H4 (cell line): ENCODE data around the gene MAN2A1. TPM values are rescaled to one million over a fixed set of nuclear protein-coding genes. Genes with fewer than 3 reads are reported as not detected.

Experiments
- DNase-seq: peaks from one replicate; pipeline ENCODE4 v3.0.0-alpha.2; 2015; ENCODE audit warnings: low spot score
- total RNA-seq: library from RNA; depleted of rRNA; stranded (reverse); fragments of >200 nt; shearing (Covaris generic); gene quantifications from 2 replicates; pipeline ENCODE4 v1.2.3, GENCODE V29; 2014

MAN2A1 gene
- total RNA-seq, 1 experiment from 2014 or later = 36.9 TPM

GRCh38 chr5:109681763-109682162 is 8.0 kb upstream of the MAN2A1 start:
- DNase-seq = no peak

- peak; percentile 36 for DNase-seq
These were observed 7.3 kb upstream of the MAN2A1 start for GRCh38 chr5:109682383-109682782.

GRCh38 chr5:109685916-109686315 is 3.8 kb upstream of the MAN2A1 start:
- no peak for DNase-seq

GRCh38 chr5:109688630-109688969 is 1.1 kb upstream of the MAN2A1 start:
- peak; percentile 23 for DNase-seq

- DNase-seq = peak; percentile 83
These were observed 572 bp upstream of the MAN2A1 start for GRCh38 chr5:109688970-109689739.

GRCh38 chr5:109690242-109690974 is 681 bp downstream of the MAN2A1 start:
- peak; percentile 23 for DNase-seq

GRCh38 chr5:109690975-109691574 is 1.3 kb downstream of the MAN2A1 start:
- peak; percentile 82 for DNase-seq

GRCh38 chr5:109691996-109692395 is 2.3 kb downstream of the MAN2A1 start:
- no peak for DNase-seq

GRCh38 chr5:109692852-109693251 is 3.1 kb downstream of the MAN2A1 start:
- no peak for DNase-seq

GRCh38 chr5:109693535-109694400 is 4.0 kb downstream of the MAN2A1 start:
- no peak for DNase-seq

GRCh38 chr5:109694451-109694891 is 4.7 kb downstream of the MAN2A1 start:
- DNase-seq = no peak

GRCh38 chr5:109695005-109695926 is 5.5 kb downstream of the MAN2A1 start:
- DNase-seq = no peak

GRCh38 chr5:109697339-109697738 is 7.6 kb downstream of the MAN2A1 start:
- no peak for DNase-seq

GRCh38 chr5:109700516-109701153 is 10.9 kb downstream of the MAN2A1 start:
- DNase-seq = no peak

- no peak for DNase-seq
These were observed 11.5 kb downstream of the MAN2A1 start for GRCh38 chr5:109701252-109701651.

GRCh38 chr5:109701792-109702191 is 12.1 kb downstream of the MAN2A1 start:
- DNase-seq = no peak

GRCh38 chr5:109703166-109703565 is 13.4 kb downstream of the MAN2A1 start:
- no peak for DNase-seq

- peak; percentile 21 for DNase-seq
These were observed 14.1 kb downstream of the MAN2A1 start for GRCh38 chr5:109703829-109704228.

GRCh38 chr5:109704282-109704952 is 14.7 kb downstream of the MAN2A1 start:
- DNase-seq = no peak

- no peak for DNase-seq
These were observed 15.9 kb downstream of the MAN2A1 start for GRCh38 chr5:109705596-109705995.
